Muscle layer of duodenum (tissue), 2 donors: ENCODE measurements around the gene NRAP.

ENCODE experiments used
- H3K27ac ChIP-seq: one replicate; pipeline ENCODE4 v1.7.0; 2013; ENCODE audit warnings: mild to moderate bottlenecking, low read length
- H3K27me3 ChIP-seq: one replicate; pipeline ENCODE4 v1.7.0; 2013; ENCODE audit warnings: low read depth, mild to moderate bottlenecking, control low read depth, low read length
- H3K36me3 ChIP-seq, 2 donors: one replicate each; pipeline ENCODE4 v1.7.0; 2013; ENCODE audit warnings: low read length in 2 of 2, control low read depth in 1 of 2, mild to moderate bottlenecking in 1 of 2; ENCODE audit not compliant: insufficient read depth in 2 of 2, control insufficient read depth in 1 of 2
- H3K4me1 ChIP-seq, 2 donors: one replicate each; pipeline ENCODE4 v1.7.0; 2013; ENCODE audit warnings: low read length in 2 of 2, mild to moderate bottlenecking in 2 of 2, control low read depth in 1 of 2, moderate library complexity in 1 of 2; ENCODE audit not compliant: insufficient read depth in 2 of 2, control insufficient read depth in 1 of 2
- H3K4me3 ChIP-seq, 2 donors: one replicate each; pipeline ENCODE4 v1.7.0; 2013; ENCODE audit warnings: low read length in 2 of 2, low read depth in 1 of 2, mild to moderate bottlenecking in 1 of 2
- H3K9me3 ChIP-seq, 2 donors: one replicate each; pipeline ENCODE4 v1.7.0; 2013; ENCODE audit warnings: low read length in 2 of 2, control low read depth in 1 of 2, mild to moderate bottlenecking in 1 of 2; ENCODE audit not compliant: control insufficient read depth in 1 of 2
- donor health status: healthy.

NRAP gene

DNA sequence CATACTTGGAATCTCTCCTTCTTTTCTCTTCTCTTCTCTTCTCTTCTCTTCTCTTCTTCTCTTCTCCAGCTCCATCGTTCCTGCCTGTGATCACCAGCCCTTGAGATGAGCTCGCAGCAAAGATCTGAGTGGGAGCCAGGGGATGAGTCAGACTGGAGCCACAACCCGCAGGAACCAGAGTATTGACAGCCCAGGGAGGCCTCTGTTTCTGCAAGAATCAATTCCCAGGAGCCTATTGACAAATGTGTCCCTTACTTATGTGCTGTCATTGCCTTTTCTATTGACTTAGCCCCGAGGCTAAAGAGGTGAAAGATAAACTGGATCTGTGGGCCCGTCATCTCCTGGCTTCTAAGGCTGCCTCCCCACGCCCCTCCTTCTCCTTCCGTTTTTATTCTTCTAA lies 124.1 kb downstream of the NRAP start:
- Histone ChIP-seq H3K9me3 (no peaks in the 10 kb centered on the region), H3K27me3 (no peaks in the 10 kb centered on the region), H3K36me3 (no peaks in the 10 kb centered on the region), H3K27ac (no peak overlapping the region), H3K4me3 (no peak overlapping the region), H3K4me1 (no peaks in the 10 kb centered on the region)
